Activated T-cell treated with anti-CD3 and anti-CD28 coated beads, Interleukin-2, amount 50 U/mL, for 72 hours (primary cell): Measurements from ENCODE around the gene CEP63. TPM values are rescaled to one million over a fixed set of nuclear protein-coding genes. Genes with fewer than 3 reads are reported as not detected.
A peak's percentile ranks its signal among the peaks of the same experiment; 100 is the strongest.
"Not testable (repeated sequence)": the region's sequence is repeated elsewhere in the genome, so short reads cannot be mapped to it uniquely, and the experiment has no call there.

Experiments used
- ATAC-seq, 2 donors: fragments of 150-1000 bp; cut with Tn5 transposase; replicated peaks in 1 of 2; 2 replicates each; pipeline ENCODE4 v1.10.0; 2021; ENCODE audit warnings: moderate library complexity in 2 of 2, mild to moderate bottlenecking in 1 of 2
- DNase-seq, 2 donors: peaks; one replicate each; pipeline ENCODE4 v3.0.0; 2021 to 2022; ENCODE audit warnings: mixed read lengths in 1 of 2
- H3K27ac Mint-ChIP-seq: one replicate; pipeline ENCODE4 v1.8.0; 2022; ENCODE audit warnings: mild to moderate bottlenecking, moderate library complexity, mixed read lengths
- H3K27me3 Mint-ChIP-seq: one replicate; pipeline ENCODE4 v1.8.0; 2022; ENCODE audit warnings: low read depth, mixed read lengths
- H3K36me3 Mint-ChIP-seq, 2 donors: one replicate each; pipeline ENCODE4 v1.8.0; 2022; ENCODE audit warnings: mixed read lengths in 2 of 2, mild to moderate bottlenecking in 1 of 2; ENCODE audit not compliant: insufficient read depth in 2 of 2
- H3K4me1 Mint-ChIP-seq: one replicate; pipeline ENCODE4 v1.8.0; 2022; ENCODE audit warnings: low read depth, mixed read lengths
- H3K4me3 Mint-ChIP-seq, 2 donors: one replicate each; pipeline ENCODE4 v1.8.0; 2022; ENCODE audit warnings: mild to moderate bottlenecking in 2 of 2, mixed read lengths in 2 of 2, moderate library complexity in 2 of 2
- H3K9me3 Mint-ChIP-seq, 2 donors: one replicate each; pipeline ENCODE4 v1.8.0; 2022; ENCODE audit warnings: mixed read lengths in 2 of 2
- total RNA-seq, 2 donors: library from RNA; stranded (reverse); gene quantifications; one replicate each; pipeline ENCODE4 v1.2.3, GENCODE V29; 2022

CEP63 gene
- total RNA-seq, 2 donors from 2014 or later, result 25.1 to 33.6 TPM

GRCh38 chr3:134536781-134537180 is 50.9 kb downstream of the CEP63 start:
- peaks cover 4 to 11% of the 10 kb centered on the region in 2 donors for H3K36me3 Mint-ChIP-seq
- ATAC-seq (no peak), DNase-seq (no peak)
- H3K4me3 Mint-ChIP-seq, result no peak overlapping the region
- H3K4me1 Mint-ChIP-seq, result no peaks in the 10 kb centered on the region
- no peaks in the 10 kb centered on the region for H3K9me3 Mint-ChIP-seq
- H3K27me3 Mint-ChIP-seq, result no peaks in the 10 kb centered on the region
- no peak overlapping the region for H3K27ac Mint-ChIP-seq

- Mint-ChIP-seq H3K27me3 (no peaks in the 10 kb centered on the region), H3K4me3 (no peak overlapping the region), H3K9me3 (no peaks in the 10 kb centered on the region), H3K27ac (peak overlapping the region; percentile 44), H3K4me1 (no peaks in the 10 kb centered on the region), H3K36me3 (peaks cover 4 to 7% of the 10 kb centered on the region in 2 donors)
- no peak for ATAC-seq
- DNase-seq, result no peak
These were observed 56.6 kb downstream of the CEP63 start for GRCh38 chr3:134542287-134542958.

- ATAC-seq (no peak), DNase-seq (no peak)
- H3K27me3 Mint-ChIP-seq, result no peaks in the 10 kb centered on the region
- H3K4me3 Mint-ChIP-seq, result no peak overlapping the region
- no peaks in the 10 kb centered on the region for H3K4me1 Mint-ChIP-seq
- no peak overlapping the region for H3K27ac Mint-ChIP-seq
- H3K36me3 Mint-ChIP-seq, result peaks cover 4 to 6% of the 10 kb centered on the region in 2 donors
- no peaks in the 10 kb centered on the region for H3K9me3 Mint-ChIP-seq
These were observed 57.3 kb downstream of the CEP63 start for GRCh38 chr3:134543113-134543512.

GRCh38 chr3:134544316-134544715 is 58.5 kb downstream of the CEP63 start:
- Mint-ChIP-seq H3K9me3 (no peaks in the 10 kb centered on the region), H3K27ac (no peak overlapping the region), H3K4me1 (no peaks in the 10 kb centered on the region), H3K27me3 (no peaks in the 10 kb centered on the region), H3K4me3 (no peak overlapping the region), H3K36me3 (peaks cover 7 to 10% of the 10 kb centered on the region in 2 donors)
- DNase-seq (no peak), ATAC-seq (no peak)

GRCh38 chr3:134544783-134545182 is 58.9 kb downstream of the CEP63 start:
- not testable (repeated sequence) for H3K27me3 Mint-ChIP-seq, H3K27ac Mint-ChIP-seq, H3K4me3 Mint-ChIP-seq, DNase-seq, H3K4me1 Mint-ChIP-seq, ATAC-seq, H3K9me3 Mint-ChIP-seq
- peaks cover 7 to 14% of the 10 kb centered on the region in 2 donors for H3K36me3 Mint-ChIP-seq

GRCh38 chr3:134545818-134546217 is 60.0 kb downstream of the CEP63 start:
- no peak for DNase-seq
- H3K4me1 Mint-ChIP-seq, result no peaks in the 10 kb centered on the region
- no peaks in the 10 kb centered on the region for H3K9me3 Mint-ChIP-seq
- H3K36me3 Mint-ChIP-seq, result peaks cover 13 to 23% of the 10 kb centered on the region in 2 donors
- no peak overlapping the region for H3K4me3 Mint-ChIP-seq
- H3K27me3 Mint-ChIP-seq, result no peaks in the 10 kb centered on the region
- no peak for ATAC-seq
- no peak overlapping the region for H3K27ac Mint-ChIP-seq

GRCh38 chr3:134552784-134553183 is 66.9 kb downstream of the CEP63 start:
- DNase-seq (no peak), ATAC-seq (no peak)
- H3K9me3 Mint-ChIP-seq, result no peaks in the 10 kb centered on the region
- H3K36me3 Mint-ChIP-seq, result peaks cover 17 to 37% of the 10 kb centered on the region in 2 donors
- no peaks in the 10 kb centered on the region for H3K27me3 Mint-ChIP-seq
- H3K27ac Mint-ChIP-seq, result no peak overlapping the region
- H3K4me1 Mint-ChIP-seq, result no peaks in the 10 kb centered on the region
- no peak overlapping the region for H3K4me3 Mint-ChIP-seq

GRCh38 chr3:134559591-134559990 is 73.7 kb downstream of the CEP63 start:
- DNase-seq (no peak), ATAC-seq (no peak)
- no peak overlapping the region for H3K4me3 Mint-ChIP-seq
- peaks cover 0 to 8% of the 10 kb centered on the region in 2 donors for H3K36me3 Mint-ChIP-seq
- no peaks in the 10 kb centered on the region for H3K9me3 Mint-ChIP-seq
- no peaks in the 10 kb centered on the region for H3K27me3 Mint-ChIP-seq
- no peaks in the 10 kb centered on the region for H3K4me1 Mint-ChIP-seq
- H3K27ac Mint-ChIP-seq, result no peak overlapping the region

- no peak for ATAC-seq
- Mint-ChIP-seq H3K27ac (no peak overlapping the region), H3K4me1 (no peaks in the 10 kb centered on the region), H3K4me3 (no peak overlapping the region), H3K36me3 (peaks cover 0 to 8% of the 10 kb centered on the region in 2 donors), H3K9me3 (no peaks in the 10 kb centered on the region), H3K27me3 (no peaks in the 10 kb centered on the region)
- no peak for DNase-seq
These were observed 76.2 kb downstream of the CEP63 start for GRCh38 chr3:134562055-134562454.

GRCh38 chr3:134563601-134564000 is 77.7 kb downstream of the CEP63 start:
- Mint-ChIP-seq H3K9me3 (peaks cover 1 to 2% of the 10 kb centered on the region in 2 donors), H3K4me1 (no peaks in the 10 kb centered on the region), H3K27me3 (no peaks in the 10 kb centered on the region), H3K27ac (no peak overlapping the region), H3K36me3 (peaks cover 0 to 5% of the 10 kb centered on the region in 2 donors), H3K4me3 (no peak overlapping the region)
- DNase-seq (no peak), ATAC-seq (no peak)

- no peak for DNase-seq
- Mint-ChIP-seq H3K9me3 (peaks cover 6 to 7% of the 10 kb centered on the region in 2 donors), H3K36me3 (peaks cover 2 to 4% of the 10 kb centered on the region in 2 donors), H3K27ac (no peak overlapping the region), H3K27me3 (no peaks in the 10 kb centered on the region), H3K4me3 (no peak overlapping the region), H3K4me1 (no peaks in the 10 kb centered on the region)
- ATAC-seq, result no peak
These were observed 79.1 kb downstream of the CEP63 start for GRCh38 chr3:134564991-134565390.

- no peaks in the 10 kb centered on the region for H3K4me1 Mint-ChIP-seq
- no peak overlapping the region for H3K27ac Mint-ChIP-seq
- DNase-seq, result no peak
- H3K36me3 Mint-ChIP-seq, result peaks cover 2 to 9% of the 10 kb centered on the region in 2 donors
- H3K4me3 Mint-ChIP-seq, result no peak overlapping the region
- H3K9me3 Mint-ChIP-seq, result peaks cover 12 to 14% of the 10 kb centered on the region in 2 donors
- H3K27me3 Mint-ChIP-seq, result no peaks in the 10 kb centered on the region
- ATAC-seq, result no peak
These were observed 81.7 kb downstream of the CEP63 start for GRCh38 chr3:134567605-134568004.

- peaks cover 2 to 9% of the 10 kb centered on the region in 2 donors for H3K36me3 Mint-ChIP-seq
- no peak overlapping the region for H3K27ac Mint-ChIP-seq
- peaks cover 12 to 14% of the 10 kb centered on the region in 2 donors for H3K9me3 Mint-ChIP-seq
- DNase-seq (no peak), ATAC-seq (no peak)
- no peaks in the 10 kb centered on the region for H3K27me3 Mint-ChIP-seq
- no peak overlapping the region for H3K4me3 Mint-ChIP-seq
- no peaks in the 10 kb centered on the region for H3K4me1 Mint-ChIP-seq
These were observed 82.9 kb downstream of the CEP63 start for GRCh38 chr3:134568790-134569189.

GRCh38 chr3:134569899-134570298 is 84.0 kb downstream of the CEP63 start:
- not testable (repeated sequence) for H3K4me1 Mint-ChIP-seq, DNase-seq, ATAC-seq, H3K4me3 Mint-ChIP-seq, H3K27ac Mint-ChIP-seq, H3K27me3 Mint-ChIP-seq, H3K36me3 Mint-ChIP-seq
- H3K9me3 Mint-ChIP-seq, result peaks cover 12 to 14% of the 10 kb centered on the region in 2 donors
